ENCODE measurements around the gene STXBP5L. TPM values are rescaled to one million over a fixed set of nuclear protein-coding genes. Genes with fewer than 3 reads are reported as not detected.
"Not testable (repeated sequence)": the region's sequence is repeated elsewhere in the genome, so short reads cannot be mapped to it uniquely, and the experiment has no call there.

Gene STXBP5L
- total RNA-seq, 1 experiment from 2014 or later: 1.6 TPM

DNA sequence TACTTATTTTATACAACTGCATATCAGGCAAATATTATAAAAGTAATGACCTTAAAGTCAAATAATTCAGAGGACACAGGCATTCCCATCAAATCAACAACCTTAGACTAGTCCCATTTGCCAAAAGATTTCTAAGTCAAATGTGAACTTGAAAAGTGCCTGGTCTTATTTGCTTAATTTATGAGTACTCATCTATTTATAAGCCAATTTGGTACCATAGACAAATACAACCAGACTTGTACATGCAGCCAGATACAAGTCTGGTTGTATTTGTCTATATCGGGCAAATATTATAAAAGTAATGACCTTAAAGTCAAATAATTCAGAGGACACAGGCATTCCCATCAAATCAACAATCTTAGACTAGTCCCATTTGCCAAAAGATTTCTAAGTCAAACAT lies 322.2 kb downstream of the STXBP5L start:
- DNase-seq (ENCODE audit: low spot score): not testable (repeated sequence)

DNA sequence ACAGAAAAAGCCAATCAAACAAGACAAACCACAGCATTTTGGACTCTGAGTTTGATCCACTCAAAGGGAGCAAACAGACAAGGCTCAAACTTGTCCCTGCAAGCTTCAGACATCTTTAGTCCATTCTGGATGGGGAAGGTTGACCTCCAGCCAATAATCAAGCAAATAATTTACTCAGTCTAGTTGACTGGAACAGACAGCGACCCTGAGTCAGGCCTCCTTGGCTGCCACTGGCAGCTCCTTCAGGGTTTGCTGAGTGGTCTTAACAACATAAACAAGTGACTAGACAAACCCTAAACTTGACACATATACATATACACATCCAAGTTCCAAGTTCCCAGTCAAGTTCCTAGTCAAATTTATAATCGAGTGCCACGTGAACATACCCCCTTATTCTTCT lies 323.9 kb downstream of the STXBP5L start:
- DNase-seq (ENCODE audit: low spot score): no peak

DNA sequence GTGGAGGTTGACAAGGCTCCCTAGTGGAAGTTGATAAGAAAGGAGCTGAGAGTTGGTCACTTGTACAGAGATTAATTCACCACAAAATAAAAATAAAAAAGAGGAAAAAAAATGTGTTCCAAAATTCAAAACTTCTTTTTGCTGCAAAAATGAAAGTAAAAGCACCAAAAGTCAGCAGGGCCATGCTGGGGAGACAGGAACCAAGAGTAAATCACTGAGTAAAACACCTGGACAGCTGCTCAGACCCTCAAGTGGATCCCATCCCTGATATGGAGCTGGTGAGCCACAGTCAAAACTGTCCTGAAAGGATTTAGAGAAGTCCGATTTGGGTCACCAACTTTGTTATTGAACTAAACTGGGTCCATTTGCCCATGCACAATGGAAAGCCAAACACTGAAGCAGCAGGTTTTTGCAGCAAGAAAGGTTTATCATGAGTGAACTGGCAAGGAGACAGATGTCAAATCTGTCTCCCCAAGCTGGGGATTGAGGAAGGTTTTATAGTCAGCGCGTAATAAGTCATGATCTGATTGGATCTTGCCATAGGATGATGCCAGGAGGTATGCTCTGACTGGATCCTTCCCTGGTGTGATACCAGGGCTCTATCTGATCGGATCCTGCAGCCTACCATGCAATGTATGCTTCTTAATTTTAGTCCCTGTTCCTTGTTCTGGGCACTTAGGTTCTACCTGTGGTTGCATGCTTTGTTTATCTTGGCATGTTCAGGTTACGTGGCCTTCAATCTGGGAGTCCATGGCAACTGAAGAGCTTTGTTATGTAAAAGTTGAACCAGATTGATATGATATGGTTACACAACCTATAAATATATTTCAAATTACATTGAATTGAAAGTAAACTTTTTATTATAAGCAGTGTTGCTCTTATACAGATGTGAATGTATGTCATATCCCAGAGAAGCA lies 324.6 kb downstream of the STXBP5L start:
- no peak for DNase-seq (ENCODE audit: low spot score)

GRCh38 chr3:121243208-121243607 lies 335.2 kb downstream of the STXBP5L start:
- DNase-seq (ENCODE audit: low spot score): no peak

DNA sequence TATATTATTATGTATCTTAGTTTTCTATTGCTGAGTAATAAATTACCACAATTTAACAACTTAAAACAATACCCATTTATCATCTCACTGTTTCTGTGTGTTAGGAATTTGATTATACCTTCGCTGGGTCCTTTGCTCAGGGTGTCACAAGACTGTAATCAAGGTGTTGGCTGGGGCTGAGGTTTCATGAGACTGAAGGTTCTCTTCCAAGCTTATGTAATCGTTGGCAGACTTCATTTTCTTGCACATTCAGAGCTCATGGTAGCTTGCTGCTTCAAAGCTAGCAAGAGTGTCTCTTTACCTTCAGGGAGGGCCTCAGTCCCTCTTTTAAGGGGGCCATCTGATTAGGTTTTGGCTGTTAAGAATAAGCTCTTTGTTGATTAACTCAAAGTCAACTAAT lies 344.7 kb downstream of the STXBP5L start:
- no peak for DNase-seq (ENCODE audit: low spot score)

- DNase-seq (ENCODE audit: low spot score): no peak
These were observed 361.4 kb downstream of the STXBP5L start for GRCh38 chr3:121269389-121269788.

- DNase-seq (ENCODE audit: low spot score): no peak
These were observed 366.4 kb downstream of the STXBP5L start for GRCh38 chr3:121274411-121274810.

- no peak for DNase-seq (ENCODE audit: low spot score)
These were observed 387.4 kb downstream of the STXBP5L start for GRCh38 chr3:121295452-121295851.

- DNase-seq (ENCODE audit: low spot score): no peak
These were observed 388.0 kb downstream of the STXBP5L start for GRCh38 chr3:121295979-121296378.

GRCh38 chr3:121324320-121324719 lies 416.3 kb downstream of the STXBP5L start:
- no peak for DNase-seq (ENCODE audit: low spot score)

- DNase-seq (ENCODE audit: low spot score): no peak
These were observed 422.1 kb downstream of the STXBP5L start for GRCh38 chr3:121330118-121330517.

GRCh38 chr3:121330634-121331033 lies 422.6 kb downstream of the STXBP5L start:
- DNase-seq (ENCODE audit: low spot score): no peak

GRCh38 chr3:121355960-121356359 lies 448.0 kb downstream of the STXBP5L start:
- not testable (repeated sequence) for DNase-seq (ENCODE audit: low spot score)

GRCh38 chr3:121362035-121362734 lies 454.2 kb downstream of the STXBP5L start:
- DNase-seq (ENCODE audit: low spot score): no peak

GRCh38 chr3:121388308-121388707 lies 480.3 kb downstream of the STXBP5L start:
- not testable (repeated sequence) for DNase-seq (ENCODE audit: low spot score)

DNA sequence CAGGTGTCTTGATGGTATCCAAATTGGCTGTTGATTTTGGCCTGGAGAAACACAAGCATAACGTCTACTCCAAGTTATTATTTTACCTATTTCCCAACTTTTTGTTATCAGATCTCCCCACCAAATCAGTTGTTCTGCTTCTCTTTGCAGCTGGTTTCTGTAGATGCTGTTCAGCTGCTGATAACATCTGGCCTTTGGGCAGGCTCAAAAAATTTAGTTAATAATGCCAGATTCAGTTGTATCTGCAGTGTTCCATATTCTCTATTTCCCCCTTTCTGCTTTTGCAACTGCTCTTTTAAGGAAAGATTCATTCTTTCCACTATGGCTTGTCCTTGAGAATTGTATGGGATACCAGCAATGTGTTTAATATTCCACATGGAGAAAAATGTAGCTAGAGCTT lies 488.0 kb downstream of the STXBP5L start:
- DNase-seq (ENCODE audit: low spot score): not testable (repeated sequence)

DNA sequence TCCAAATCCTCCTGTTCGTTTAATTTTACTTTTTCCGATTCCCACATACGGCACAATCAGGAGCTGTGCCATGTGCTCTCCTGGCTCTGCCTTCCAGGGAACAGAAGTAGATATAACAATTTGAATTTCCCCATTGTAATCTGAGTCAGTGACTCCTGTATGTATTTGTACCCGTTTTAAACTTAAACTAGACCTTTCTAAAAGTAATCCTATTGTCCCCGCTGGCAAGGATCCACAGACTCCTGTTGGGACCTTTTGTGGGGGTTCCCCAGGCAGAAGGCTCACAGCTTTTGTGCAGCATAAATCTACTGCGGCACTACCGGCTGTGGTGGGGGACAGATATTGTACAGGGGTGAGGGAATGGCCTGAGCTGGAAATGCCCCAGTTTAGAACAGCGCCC lies 490.0 kb downstream of the STXBP5L start:
- not testable (repeated sequence) for DNase-seq (ENCODE audit: low spot score)

DNA sequence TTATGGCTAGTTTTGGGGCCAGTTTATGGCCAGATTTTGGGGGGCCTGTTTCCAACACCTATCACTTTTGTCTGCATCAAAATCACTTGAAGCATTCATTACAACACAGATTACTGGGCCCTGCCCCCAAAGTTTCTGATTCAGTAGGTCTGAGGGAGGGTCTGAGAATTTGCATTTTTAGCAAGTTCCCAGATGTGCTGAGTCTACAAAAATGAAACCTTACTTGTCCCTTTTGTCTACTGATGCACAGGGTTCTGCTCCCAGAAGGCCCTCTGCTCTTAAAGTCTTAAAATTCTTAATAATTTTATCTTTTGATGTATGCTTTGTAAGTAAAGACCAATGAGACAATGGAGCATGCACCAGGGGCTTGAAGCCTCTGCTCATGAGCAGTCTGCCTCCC lies 491.8 kb downstream of the STXBP5L start:
- no peak for DNase-seq (ENCODE audit: low spot score)

DNA sequence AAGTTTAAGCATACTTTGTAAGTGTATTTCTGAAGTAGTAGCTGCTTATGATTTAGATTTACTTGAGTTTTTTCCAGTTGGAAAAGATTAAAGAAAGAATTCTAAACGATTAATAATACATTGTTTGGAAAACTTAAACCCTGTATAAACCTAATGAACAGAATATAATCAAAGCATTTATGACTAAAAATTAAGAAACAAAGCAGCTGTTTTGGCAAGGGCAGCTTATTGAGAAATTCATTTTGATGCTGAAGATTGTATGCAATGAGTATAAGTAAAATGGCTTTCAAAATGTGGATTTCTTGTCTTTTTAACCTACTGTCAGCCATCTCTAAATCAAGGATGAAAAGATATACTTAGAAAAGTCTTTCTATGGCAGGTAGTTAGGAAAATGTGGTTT lies 497.6 kb downstream of the STXBP5L start:
- no peak for DNase-seq (ENCODE audit: low spot score)

- DNase-seq (ENCODE audit: low spot score): no peak
These were observed 503.5 kb downstream of the STXBP5L start for GRCh38 chr3:121411523-121411922.

- no peak for DNase-seq (ENCODE audit: low spot score)
These were observed 506.9 kb downstream of the STXBP5L start for GRCh38 chr3:121414924-121415323.

DNA sequence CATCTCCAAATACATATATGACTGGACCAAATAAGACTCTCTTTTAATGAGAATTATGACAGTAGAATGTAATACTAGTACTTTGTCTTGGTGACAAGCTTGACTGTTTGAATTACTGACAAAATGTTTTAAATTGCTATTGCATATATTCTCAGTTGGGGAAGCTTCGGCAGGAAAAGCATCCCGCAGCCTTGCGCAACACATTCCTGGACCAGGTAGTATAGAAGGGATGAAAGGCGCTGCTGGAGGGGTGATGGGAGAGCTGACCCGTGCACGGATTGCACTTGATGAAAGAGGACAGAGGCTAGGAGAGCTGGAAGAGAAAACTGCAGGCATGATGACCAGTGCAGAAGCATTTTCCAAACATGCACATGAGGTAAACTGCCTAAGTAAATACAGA lies 510.2 kb downstream of the STXBP5L start:
- no peak for DNase-seq (ENCODE audit: low spot score)

- no peak for DNase-seq (ENCODE audit: low spot score)
These were observed 516.5 kb downstream of the STXBP5L start for GRCh38 chr3:121424549-121424948.
